DOHH2 (cell line): ENCODE measurements around the gene DEFB113.
"Not testable (repeated sequence)": the region's sequence is repeated elsewhere in the genome, so short reads cannot be mapped to it uniquely, and the experiment has no call there.

Experiments used
- H3F3A ChIP-seq: fragments of 200-600 bp; sonication (generic), shearing (Covaris generic); 2 replicates; pipeline ENCODE4 v1.6.0; 2016; ENCODE audit warnings: antibody characterized with exemption, mild to moderate bottlenecking; ENCODE audit not compliant: control insufficient read depth, insufficient read depth
- H3K27ac ChIP-seq: fragments of 200-600 bp; sonication (generic); 2 replicates; pipeline ENCODE4 v1.5.1; 2014; ENCODE audit warnings: low read depth, mild to moderate bottlenecking, low read length, moderate library complexity
- H3K27me3 ChIP-seq: fragments of 200-600 bp; sonication (generic); 2 replicates; pipeline ENCODE4 v1.6.1; 2014; ENCODE audit warnings: mild to moderate bottlenecking, low read length, mixed read lengths; ENCODE audit not compliant: control insufficient read depth
- H3K36me3 ChIP-seq: fragments of 200-600 bp; sonication (generic); 2 replicates; pipeline ENCODE4 v1.6.1; 2014; ENCODE audit warnings: mild to moderate bottlenecking, low read length, moderate library complexity, mixed read lengths; ENCODE audit not compliant: control insufficient read depth
- H3K4me1 ChIP-seq: fragments of 200-600 bp; sonication (generic); 2 replicates; pipeline ENCODE4 v1.6.1; 2014; ENCODE audit warnings: mild to moderate bottlenecking, low read length, mixed read lengths; ENCODE audit not compliant: control insufficient read depth
- H3K4me2 ChIP-seq: fragments of 200-600 bp; sonication (generic); 2 replicates; pipeline ENCODE4 v1.6.0; 2014; ENCODE audit warnings: mild to moderate bottlenecking, low read length, moderate library complexity
- H3K4me3 ChIP-seq: fragments of 200-600 bp; sonication (generic); 2 replicates; pipeline ENCODE4 v1.5.1; 2014; ENCODE audit warnings: mild to moderate bottlenecking, low read length, mixed read lengths
- H3K79me2 ChIP-seq: fragments of 200-600 bp; sonication (generic); 2 replicates; pipeline ENCODE4 v1.6.1; 2014; ENCODE audit warnings: mild to moderate bottlenecking, low read length, mixed read lengths; ENCODE audit not compliant: control insufficient read depth
- H3K9me2 ChIP-seq: fragments of 200-600 bp; sonication (generic); replicated peaks from 2 replicates; pipeline ENCODE4 v1.6.1; 2014; ENCODE audit warnings: mild to moderate bottlenecking, low read length, mixed read lengths; ENCODE audit not compliant: control insufficient read depth
- H3K9me3 ChIP-seq: fragments of 200-600 bp; sonication (generic); 2 replicates; pipeline ENCODE4 v1.6.1; 2014; ENCODE audit warnings: antibody characterized with exemption, low read length, mixed read lengths; ENCODE audit not compliant: control insufficient read depth, insufficient read depth
- H4K20me1 ChIP-seq: fragments of 200-600 bp; sonication (generic); 2 replicates; pipeline ENCODE4 v1.6.0; 2014; ENCODE audit warnings: low read depth, mild to moderate bottlenecking, antibody characterized with exemption, low read length, moderate library complexity; ENCODE audit not compliant: control insufficient read depth, insufficient read depth
- EZH2phosphoT487 ChIP-seq: fragments of 200-600 bp; sonication (generic); IDR thresholded peaks from 2 replicates; pipeline ENCODE4 v1.6.1; 2017; ENCODE audit warnings: borderline replicate concordance, mild to moderate bottlenecking, antibody characterized with exemption, low read length, moderate library complexity, mixed read lengths
- TF ChIP-seq, protein P1 (sequence below): fragments of 200-600 bp; sonication (generic); IDR thresholded peaks from one replicate; pipeline ENCODE4 v1.5.1; 2014; ENCODE audit warnings: antibody characterized with exemption, mild to moderate bottlenecking, low read depth, low read length; ENCODE audit not compliant: poor library complexity, severe bottlenecking

Gene DEFB113

GRCh38 chr6:49946835-49947234, 22.6 kb downstream of the DEFB113 start:
- H4K20me1 ChIP-seq: no peaks in the 10 kb centered on the region
- no peak overlapping the region for H3K27ac ChIP-seq
- H3K9me2 ChIP-seq: no peaks in the 10 kb centered on the region
- H3K27me3 ChIP-seq: no peaks in the 10 kb centered on the region
- no peaks in the 10 kb centered on the region for H3K9me3 ChIP-seq
- TF ChIP-seq EZH2phosphoT487: no peak
- TF ChIP-seq, protein P1, sequence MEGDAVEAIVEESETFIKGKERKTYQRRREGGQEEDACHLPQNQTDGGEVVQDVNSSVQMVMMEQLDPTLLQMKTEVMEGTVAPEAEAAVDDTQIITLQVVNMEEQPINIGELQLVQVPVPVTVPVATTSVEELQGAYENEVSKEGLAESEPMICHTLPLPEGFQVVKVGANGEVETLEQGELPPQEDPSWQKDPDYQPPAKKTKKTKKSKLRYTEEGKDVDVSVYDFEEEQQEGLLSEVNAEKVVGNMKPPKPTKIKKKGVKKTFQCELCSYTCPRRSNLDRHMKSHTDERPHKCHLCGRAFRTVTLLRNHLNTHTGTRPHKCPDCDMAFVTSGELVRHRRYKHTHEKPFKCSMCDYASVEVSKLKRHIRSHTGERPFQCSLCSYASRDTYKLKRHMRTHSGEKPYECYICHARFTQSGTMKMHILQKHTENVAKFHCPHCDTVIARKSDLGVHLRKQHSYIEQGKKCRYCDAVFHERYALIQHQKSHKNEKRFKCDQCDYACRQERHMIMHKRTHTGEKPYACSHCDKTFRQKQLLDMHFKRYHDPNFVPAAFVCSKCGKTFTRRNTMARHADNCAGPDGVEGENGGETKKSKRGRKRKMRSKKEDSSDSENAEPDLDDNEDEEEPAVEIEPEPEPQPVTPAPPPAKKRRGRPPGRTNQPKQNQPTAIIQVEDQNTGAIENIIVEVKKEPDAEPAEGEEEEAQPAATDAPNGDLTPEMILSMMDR: no peak
- H3F3A ChIP-seq: no peaks in the 10 kb centered on the region
- H3K79me2 ChIP-seq: no peaks in the 10 kb centered on the region
- H3K4me3 ChIP-seq: no peak overlapping the region
- H3K4me1 ChIP-seq: no peaks in the 10 kb centered on the region
- no peaks in the 10 kb centered on the region for H3K36me3 ChIP-seq
- H3K4me2 ChIP-seq: no peak overlapping the region

DNA sequence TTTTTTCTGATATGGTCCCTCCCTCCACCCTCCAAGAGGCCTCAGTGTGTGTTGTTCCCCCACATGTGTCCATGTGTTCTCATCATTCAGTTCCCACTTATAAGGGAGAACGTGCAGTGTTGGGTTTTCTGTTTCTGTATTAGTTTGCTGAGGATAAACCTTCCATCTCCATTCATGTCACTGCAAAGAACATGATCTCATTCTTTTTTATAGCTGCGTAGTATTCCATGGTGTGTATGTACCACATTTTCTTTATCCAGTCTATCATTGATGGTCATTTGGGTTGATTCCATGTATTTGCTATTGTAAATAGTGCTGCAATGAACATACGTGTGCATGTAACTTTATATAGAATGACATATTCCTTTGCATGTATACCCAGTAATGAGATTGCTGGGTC, 25.4 kb downstream of the DEFB113 start:
- H3K9me2 ChIP-seq, H3K27me3 ChIP-seq, H3F3A ChIP-seq, H3K79me2 ChIP-seq, H3K36me3 ChIP-seq, H4K20me1 ChIP-seq, H3K27ac ChIP-seq, H3K4me3 ChIP-seq, H3K9me3 ChIP-seq, H3K4me2 ChIP-seq, H3K4me1 ChIP-seq: not testable (repeated sequence)

- no peaks in the 10 kb centered on the region for H3K4me1 ChIP-seq
- no peaks in the 10 kb centered on the region for H3K79me2 ChIP-seq
- no peak overlapping the region for H3K4me3 ChIP-seq
- no peaks in the 10 kb centered on the region for H3F3A ChIP-seq
- H3K9me3 ChIP-seq: no peaks in the 10 kb centered on the region
- H3K27ac ChIP-seq: no peak overlapping the region
- no peak overlapping the region for H3K4me2 ChIP-seq
- H4K20me1 ChIP-seq: no peaks in the 10 kb centered on the region
- TF ChIP-seq EZH2phosphoT487: no peak
- TF ChIP-seq, protein P1: no peak
- H3K9me2 ChIP-seq: no peaks in the 10 kb centered on the region
- H3K27me3 ChIP-seq: no peaks in the 10 kb centered on the region
- H3K36me3 ChIP-seq: no peaks in the 10 kb centered on the region
Observed at GRCh38 chr6:49939993-49940498, 29.4 kb downstream of the DEFB113 start.

GRCh38 chr6:49937811-49938210, 31.6 kb downstream of the DEFB113 start:
- H3F3A ChIP-seq: no peaks in the 10 kb centered on the region
- H3K27me3 ChIP-seq: no peaks in the 10 kb centered on the region
- no peak overlapping the region for H3K4me2 ChIP-seq
- H3K79me2 ChIP-seq: no peaks in the 10 kb centered on the region
- no peak overlapping the region for H3K27ac ChIP-seq
- no peaks in the 10 kb centered on the region for H3K4me1 ChIP-seq
- H3K9me3 ChIP-seq: no peaks in the 10 kb centered on the region
- H3K4me3 ChIP-seq: no peak overlapping the region
- no peaks in the 10 kb centered on the region for H4K20me1 ChIP-seq
- no peaks in the 10 kb centered on the region for H3K9me2 ChIP-seq
- TF ChIP-seq, protein P1: no peak
- no peak for TF ChIP-seq EZH2phosphoT487
- no peaks in the 10 kb centered on the region for H3K36me3 ChIP-seq
